ENCODE measurements around the gene TCF4.
A peak's percentile ranks its signal among the peaks of the same experiment; 100 is the strongest.

Gene TCF4

DNA sequence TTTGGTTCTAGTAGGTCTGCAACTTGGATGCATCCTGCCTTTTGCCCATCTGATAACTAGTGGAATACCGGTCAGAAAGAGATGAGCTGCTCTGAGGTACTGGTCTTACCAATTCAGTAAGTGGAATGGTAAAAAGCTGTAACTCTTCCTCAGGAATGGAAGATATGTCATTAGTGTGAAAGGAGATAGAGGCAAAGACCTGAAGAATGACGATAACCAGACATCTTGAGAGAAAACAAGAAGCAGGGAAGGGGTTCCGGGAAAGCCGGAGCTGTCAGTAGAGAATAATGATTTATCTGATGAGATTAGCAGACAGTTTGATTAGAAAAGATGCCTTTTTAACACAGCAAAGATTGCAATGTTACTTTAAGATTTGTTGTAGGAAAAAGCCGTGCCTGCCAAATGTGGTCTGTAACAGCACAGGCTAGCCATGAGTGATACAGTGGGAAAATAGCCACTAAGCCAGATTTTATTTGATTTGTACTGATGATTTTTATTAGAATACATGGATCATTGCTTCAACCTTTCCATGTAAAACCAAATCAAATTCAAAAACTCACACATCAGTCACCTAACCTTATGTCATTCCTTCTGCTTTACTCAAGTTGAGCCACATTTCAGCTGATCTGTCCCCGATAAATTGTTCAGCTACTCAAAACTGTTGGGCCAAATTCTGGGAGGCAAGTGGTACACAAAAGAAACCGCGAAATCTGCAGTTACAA lies 110.0 kb downstream of the TCF4 start:
- Mint-ChIP-seq H3K4me3 (no peak overlapping the region), H3K9me3 (peaks cover 6% of the 10 kb centered on the region), H3K36me3 (ENCODE audit: low read depth) (peaks cover 46% of the 10 kb centered on the region), H3K4me1 (peaks cover 47% of the 10 kb centered on the region), H3K27ac (peak overlapping the region; percentile 4), H3K27me3 (ENCODE audit: low read depth, poor library complexity) (no peaks in the 10 kb centered on the region)
- TF ChIP-seq, protein P1, sequence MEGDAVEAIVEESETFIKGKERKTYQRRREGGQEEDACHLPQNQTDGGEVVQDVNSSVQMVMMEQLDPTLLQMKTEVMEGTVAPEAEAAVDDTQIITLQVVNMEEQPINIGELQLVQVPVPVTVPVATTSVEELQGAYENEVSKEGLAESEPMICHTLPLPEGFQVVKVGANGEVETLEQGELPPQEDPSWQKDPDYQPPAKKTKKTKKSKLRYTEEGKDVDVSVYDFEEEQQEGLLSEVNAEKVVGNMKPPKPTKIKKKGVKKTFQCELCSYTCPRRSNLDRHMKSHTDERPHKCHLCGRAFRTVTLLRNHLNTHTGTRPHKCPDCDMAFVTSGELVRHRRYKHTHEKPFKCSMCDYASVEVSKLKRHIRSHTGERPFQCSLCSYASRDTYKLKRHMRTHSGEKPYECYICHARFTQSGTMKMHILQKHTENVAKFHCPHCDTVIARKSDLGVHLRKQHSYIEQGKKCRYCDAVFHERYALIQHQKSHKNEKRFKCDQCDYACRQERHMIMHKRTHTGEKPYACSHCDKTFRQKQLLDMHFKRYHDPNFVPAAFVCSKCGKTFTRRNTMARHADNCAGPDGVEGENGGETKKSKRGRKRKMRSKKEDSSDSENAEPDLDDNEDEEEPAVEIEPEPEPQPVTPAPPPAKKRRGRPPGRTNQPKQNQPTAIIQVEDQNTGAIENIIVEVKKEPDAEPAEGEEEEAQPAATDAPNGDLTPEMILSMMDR (IDR thresholded peaks at IDR 0.05): no peak
- DNase-seq: no peak

DNA sequence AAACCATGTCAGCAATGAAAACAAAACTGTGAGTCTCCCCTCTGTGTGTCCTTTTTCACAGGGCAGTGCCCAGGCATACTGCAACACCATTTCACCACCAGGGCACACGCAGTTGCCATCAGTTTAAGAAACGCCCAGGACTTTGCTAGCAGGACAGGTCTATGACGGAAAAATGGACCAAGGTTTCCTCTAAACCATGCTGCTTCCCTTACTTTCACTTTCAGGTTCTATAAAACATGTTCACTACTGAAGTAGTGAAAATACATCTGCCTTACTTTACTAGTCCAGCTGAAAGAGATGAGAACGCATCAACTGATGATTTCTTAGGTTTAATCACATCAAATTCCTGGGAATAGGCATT lies 110.5 kb downstream of the TCF4 start:
- H3K27ac Mint-ChIP-seq: peak overlapping the region; percentile 51
- H3K4me3 Mint-ChIP-seq: no peak overlapping the region
- TF ChIP-seq, protein P1 (IDR thresholded peaks at IDR 0.05): no peak
- peaks cover 41% of the 10 kb centered on the region for H3K36me3 Mint-ChIP-seq (ENCODE audit: low read depth)
- no peaks in the 10 kb centered on the region for H3K27me3 Mint-ChIP-seq (ENCODE audit: low read depth, poor library complexity)
- H3K4me1 Mint-ChIP-seq: peaks cover 43% of the 10 kb centered on the region
- H3K9me3 Mint-ChIP-seq: peaks cover 6% of the 10 kb centered on the region
- no peak for DNase-seq

DNA sequence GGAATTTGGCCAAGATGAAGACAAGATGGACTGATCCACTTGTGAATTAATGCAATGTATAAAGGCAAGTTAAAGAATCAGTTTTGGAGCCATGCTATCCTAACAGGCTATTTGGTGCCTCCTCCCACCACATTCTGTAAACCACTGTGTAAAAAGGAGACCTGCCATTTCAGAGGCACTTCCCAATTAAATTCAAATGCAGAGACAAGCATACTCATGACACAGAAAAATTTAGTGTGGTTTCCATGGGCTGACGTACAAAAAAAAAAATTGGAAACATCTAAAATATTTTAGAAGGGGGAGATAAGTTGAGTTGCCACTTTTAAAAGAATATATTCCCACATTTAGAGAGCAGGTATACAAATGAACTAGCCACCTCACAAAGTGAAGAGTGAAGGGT lies 112.1 kb downstream of the TCF4 start:
- Mint-ChIP-seq H3K27ac (no peak overlapping the region), H3K36me3 (ENCODE audit: low read depth) (peaks cover 28% of the 10 kb centered on the region), H3K4me1 (peaks cover 45% of the 10 kb centered on the region), H3K27me3 (ENCODE audit: low read depth, poor library complexity) (no peaks in the 10 kb centered on the region), H3K4me3 (no peak overlapping the region), H3K9me3 (peaks cover 3% of the 10 kb centered on the region)
- TF ChIP-seq, protein P1 (IDR thresholded peaks at IDR 0.05): no peak
- DNase-seq: no peak

DNA sequence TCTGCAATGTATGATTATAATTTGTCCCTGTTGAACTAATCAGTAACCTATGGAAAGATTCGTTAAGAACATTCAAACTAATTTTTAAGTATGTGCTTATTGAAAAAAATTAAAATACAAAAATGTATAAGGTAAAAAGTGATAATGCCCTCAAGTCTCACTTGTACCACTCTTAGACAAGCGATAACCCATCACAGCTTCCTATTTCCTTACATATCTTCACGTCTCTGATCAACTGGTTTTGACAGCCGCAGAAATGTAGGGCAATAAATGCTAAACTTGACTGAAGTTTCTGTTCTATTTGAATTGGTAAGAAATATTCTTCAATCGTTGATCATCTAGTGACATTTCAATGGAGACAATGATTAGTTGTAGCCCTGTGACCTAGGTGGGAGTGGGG lies 112.5 kb downstream of the TCF4 start:
- peaks cover 26% of the 10 kb centered on the region for H3K36me3 Mint-ChIP-seq (ENCODE audit: low read depth)
- peaks cover 49% of the 10 kb centered on the region for H3K4me1 Mint-ChIP-seq
- no peak overlapping the region for H3K27ac Mint-ChIP-seq
- DNase-seq: no peak
- H3K9me3 Mint-ChIP-seq: no peaks in the 10 kb centered on the region
- TF ChIP-seq, protein P1 (IDR thresholded peaks at IDR 0.05): no peak
- no peaks in the 10 kb centered on the region for H3K27me3 Mint-ChIP-seq (ENCODE audit: low read depth, poor library complexity)
- H3K4me3 Mint-ChIP-seq: no peak overlapping the region

DNA sequence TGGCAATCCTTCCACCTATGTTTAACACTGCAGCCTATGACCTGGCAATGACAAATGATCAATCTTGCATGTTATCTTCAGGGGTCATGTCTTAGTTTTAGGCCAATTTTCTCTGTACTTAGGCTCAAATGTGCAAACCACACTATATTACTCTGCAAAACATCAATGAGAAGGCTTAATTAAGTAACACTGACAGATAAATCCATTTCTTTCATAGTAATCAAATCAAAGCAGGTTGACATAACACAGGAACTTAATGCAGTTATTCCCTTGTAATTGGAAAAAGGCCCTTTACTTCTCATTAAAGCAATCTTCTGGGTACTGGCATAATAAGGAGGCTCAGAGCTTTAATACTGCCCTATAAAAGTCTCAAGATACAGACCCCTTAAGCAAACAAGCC lies 114.4 kb downstream of the TCF4 start:
- peak overlapping the region; percentile 14 for H3K27ac Mint-ChIP-seq
- H3K9me3 Mint-ChIP-seq: no peaks in the 10 kb centered on the region
- peaks cover 30% of the 10 kb centered on the region for H3K36me3 Mint-ChIP-seq (ENCODE audit: low read depth)
- no peak for DNase-seq
- H3K27me3 Mint-ChIP-seq (ENCODE audit: low read depth, poor library complexity): no peaks in the 10 kb centered on the region
- TF ChIP-seq, protein P1 (IDR thresholded peaks at IDR 0.05): no peak
- H3K4me3 Mint-ChIP-seq: no peak overlapping the region
- H3K4me1 Mint-ChIP-seq: peaks cover 51% of the 10 kb centered on the region

DNA sequence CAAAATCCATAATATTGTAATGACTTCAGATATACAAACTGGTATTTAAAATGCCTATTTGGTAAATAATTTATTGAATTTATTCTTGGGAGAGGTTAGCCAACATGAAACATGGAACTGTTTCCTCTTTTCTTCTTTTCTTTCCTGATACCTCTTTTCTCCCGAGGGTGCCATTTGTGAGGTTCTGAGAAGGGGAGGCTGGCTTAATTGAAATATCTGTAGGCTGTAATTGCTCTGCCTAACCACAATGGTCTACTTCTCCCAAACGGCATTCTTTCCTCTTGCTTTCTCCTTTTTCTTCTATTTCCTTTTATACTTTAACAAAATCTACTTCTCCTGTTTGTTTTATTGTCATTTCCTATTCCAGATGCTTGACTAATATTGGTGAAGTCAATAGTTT lies 114.9 kb downstream of the TCF4 start:
- peak overlapping the region; percentile 14 for H3K27ac Mint-ChIP-seq
- TF ChIP-seq, protein P1 (IDR thresholded peaks at IDR 0.05): no peak
- no peaks in the 10 kb centered on the region for H3K9me3 Mint-ChIP-seq
- H3K27me3 Mint-ChIP-seq (ENCODE audit: low read depth, poor library complexity): no peaks in the 10 kb centered on the region
- peaks cover 51% of the 10 kb centered on the region for H3K4me1 Mint-ChIP-seq
- no peak for DNase-seq
- H3K4me3 Mint-ChIP-seq: no peak overlapping the region
- H3K36me3 Mint-ChIP-seq (ENCODE audit: low read depth): peaks cover 31% of the 10 kb centered on the region
